Measurements from ENCODE around the gene RNF217.
"Not testable (repeated sequence)": the region's sequence is repeated elsewhere in the genome, so short reads cannot be mapped to it uniquely, and the experiment has no call there.

RNF217 gene

DNA sequence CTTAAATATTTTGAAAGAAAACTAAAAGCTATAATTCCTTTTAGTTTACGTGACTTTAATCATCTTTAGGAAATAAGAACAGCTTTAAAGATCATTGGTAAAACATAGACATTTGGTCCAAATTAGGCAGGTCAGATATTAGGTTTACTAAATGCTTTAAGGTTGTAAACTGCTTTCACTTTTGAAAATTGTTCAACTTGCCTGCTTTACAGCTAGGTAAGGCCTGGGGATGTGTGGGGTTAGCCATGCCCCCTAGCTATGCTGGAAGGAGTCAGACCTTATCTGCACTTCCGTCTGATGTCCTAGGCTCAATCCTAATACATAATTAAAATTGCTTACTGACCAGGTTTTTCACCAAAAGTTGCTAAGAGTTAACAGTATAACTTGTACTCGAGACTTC is 160.8 kb downstream of the RNF217 start:
- no peak for DNase-seq (ENCODE audit: low read depth, low spot score)

DNA sequence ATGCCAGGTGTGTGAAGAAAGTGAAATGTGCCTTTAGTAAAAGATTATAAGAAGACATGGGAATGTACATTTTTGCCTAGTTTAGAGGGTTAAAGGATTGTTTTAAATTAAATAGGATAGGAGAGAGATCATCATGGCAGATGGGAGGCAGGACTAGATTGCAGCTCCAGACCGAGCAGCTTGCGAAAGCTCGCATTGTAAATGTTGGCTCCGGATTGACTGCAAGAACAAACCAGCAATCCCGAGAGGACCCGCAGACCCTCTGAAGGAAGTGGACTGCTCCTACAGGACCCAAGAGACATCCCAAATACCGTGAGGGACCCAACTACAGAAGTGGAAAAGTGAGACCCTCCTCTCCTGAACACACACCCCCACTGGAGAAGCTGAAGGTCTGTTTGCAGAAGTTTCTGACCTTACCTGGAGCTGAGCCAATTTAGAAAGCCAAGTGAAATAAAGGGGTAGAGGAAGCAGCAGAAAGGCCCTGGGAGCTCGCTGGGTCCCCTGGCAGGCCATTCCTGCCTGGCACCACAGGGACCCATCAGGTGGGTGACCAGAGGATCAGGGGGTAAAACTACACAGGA is 161.3 kb downstream of the RNF217 start:
- no peak for DNase-seq (ENCODE audit: low read depth, low spot score)

DNA sequence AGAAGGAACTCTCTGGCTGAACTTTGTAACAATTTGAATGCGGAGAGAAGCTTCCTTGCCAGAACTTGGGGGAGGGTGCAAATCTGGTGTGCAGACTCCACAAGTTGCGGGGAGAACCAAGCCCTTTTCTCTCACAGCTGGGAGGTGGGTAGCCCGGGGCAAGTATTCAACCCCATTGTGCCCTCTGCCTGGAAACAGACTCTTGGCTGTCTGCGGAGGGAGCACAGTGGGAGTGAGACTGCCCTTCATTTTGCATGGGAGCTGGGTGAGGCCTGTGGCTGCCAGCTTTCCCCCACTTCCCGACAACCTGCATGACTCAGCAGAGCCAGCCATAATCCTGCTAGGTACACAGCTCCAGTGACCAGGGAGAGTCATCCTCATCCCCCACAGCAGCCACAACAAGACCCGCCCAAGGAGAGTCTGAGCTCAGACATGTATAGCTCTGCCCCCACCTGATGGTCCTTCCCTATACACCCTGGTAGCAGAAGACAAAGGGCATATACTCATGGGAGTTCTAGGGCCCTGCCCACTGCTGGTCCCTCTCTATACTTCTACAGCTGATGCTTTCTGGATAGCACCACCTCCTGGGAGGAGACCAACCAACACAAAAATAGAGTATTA is 161.9 kb downstream of the RNF217 start:
- no peak for DNase-seq (ENCODE audit: low read depth, low spot score)

DNA sequence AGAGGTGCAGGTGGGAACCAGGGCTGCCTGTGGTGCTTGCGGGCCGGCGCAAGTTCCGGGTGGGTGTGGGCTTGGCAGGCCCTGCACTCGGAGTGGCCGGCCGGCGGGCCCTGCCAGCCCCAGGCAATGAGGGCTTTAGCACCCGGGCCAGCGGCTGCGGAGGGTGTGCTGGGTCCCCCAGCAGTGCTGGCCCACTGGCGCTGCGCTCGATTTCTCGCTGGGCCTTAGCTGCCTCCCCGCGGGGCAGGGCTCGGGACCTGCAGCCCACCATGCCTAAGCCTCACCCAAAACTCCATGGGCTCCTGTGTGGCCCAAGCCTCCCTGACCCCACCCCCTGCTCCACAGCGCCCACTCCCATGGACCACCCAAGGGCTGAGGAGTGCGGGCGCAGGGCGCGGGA is 163.6 kb downstream of the RNF217 start:
- not testable (repeated sequence) for DNase-seq (ENCODE audit: low read depth, low spot score)

DNA sequence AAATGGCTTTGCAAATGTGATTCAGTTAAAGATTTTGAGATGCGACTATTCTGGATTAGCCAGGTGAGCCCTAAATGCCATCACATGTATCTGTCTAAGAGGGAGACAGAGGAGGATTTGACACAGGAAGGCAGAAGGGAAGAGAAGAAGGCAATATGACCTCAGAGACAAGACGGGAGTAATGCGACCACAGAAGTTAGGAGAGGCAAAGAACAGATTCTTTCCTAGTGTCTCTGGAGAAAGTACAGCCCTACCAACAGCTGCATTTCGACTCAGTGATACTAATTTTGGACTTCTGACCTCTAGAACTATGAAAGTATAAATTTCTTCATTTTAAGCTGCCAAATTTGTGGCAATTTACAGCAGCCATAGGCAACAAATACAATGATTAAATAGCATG is 167.1 kb downstream of the RNF217 start:
- no peak for DNase-seq (ENCODE audit: low read depth, low spot score)

DNA sequence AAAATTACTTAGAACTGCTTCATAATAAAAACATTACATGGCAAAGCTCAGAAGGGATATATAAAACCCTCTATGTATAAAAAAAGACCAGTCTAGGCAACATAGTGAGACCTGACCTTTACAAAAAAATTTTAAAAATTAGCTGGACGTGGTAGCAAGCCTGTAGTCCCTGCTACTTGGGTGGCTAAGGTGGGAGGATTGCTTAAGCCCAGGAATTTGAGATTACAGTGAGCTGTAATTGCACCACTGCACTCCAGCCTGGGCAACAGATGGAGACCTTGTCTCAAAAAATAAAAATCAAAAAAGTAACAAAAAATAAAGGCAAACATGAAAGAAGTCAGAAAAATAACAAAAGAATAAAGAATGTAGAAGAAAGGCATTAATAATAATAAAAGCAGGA is 169.8 kb downstream of the RNF217 start:
- no peak for DNase-seq (ENCODE audit: low read depth, low spot score)

DNA sequence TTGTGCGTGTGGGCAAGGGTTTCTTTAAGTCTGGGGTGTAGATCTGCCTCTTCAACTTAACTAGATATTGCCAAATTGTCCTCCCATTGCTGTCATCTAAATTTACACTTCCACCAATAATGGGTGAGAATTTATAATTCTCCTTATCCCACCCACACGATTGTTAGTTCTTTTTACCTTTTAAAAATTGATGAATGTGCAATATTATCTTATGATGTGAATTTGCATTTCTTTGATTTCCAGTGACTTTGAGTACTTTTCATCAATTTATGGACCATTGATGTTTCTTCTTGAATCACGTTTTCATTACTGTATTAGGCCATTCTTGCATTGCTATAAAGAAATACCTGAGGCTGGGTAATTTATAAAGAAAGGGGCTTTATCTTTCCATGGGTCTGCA is 174.1 kb downstream of the RNF217 start:
- DNase-seq (ENCODE audit: low read depth, low spot score) = no peak

DNA sequence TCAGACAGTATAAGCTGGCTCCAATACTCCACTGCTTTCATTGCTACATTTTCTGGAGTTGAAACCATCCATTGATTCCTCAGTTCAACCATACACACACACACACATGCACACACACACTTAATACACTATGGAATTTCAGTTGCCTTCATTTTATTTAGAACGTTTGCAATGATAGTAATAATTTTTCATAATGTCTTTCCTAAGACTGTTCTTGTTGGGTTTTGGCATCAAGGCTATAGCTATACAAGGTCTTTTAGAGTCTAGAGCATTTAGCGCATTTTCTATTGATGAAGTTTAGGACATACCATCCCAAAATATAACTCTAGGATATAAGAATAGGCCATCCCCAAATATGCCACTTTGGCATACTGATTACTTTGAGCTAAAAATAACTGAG is 175.8 kb downstream of the RNF217 start:
- DNase-seq (ENCODE audit: low read depth, low spot score) = no peak

DNA sequence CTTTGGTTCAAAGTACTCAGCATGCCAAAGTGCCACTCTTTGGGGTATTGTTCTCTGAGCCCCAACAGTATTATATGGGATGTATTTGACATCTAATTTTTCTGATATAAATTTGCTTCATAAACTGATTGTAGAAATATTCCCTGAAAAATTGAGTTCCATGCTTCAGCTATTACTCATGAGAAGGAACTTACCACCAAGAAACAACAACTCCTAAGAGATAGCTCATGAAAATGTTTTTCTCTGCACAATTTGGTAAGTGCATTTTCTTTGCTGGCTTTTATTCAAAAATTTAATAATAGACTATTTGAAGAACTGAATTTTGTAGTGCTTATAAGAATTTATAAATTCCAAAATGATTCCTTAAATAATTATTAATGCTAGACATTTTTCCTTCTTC is 178.6 kb downstream of the RNF217 start:
- DNase-seq (ENCODE audit: low read depth, low spot score) = no peak

All from smooth muscle cell of the brain vasculature (primary cell).